ENCODE data around the gene RAMACL.

GRCh38 chr6:166625356-166625755 is 38.9 kb upstream of the RAMACL start:
- no peak for TF ChIP-seq CTCF (IDR thresholded peaks at IDR 0.05; ENCODE audit: insufficient read depth, low read depth, low read length)
- no peak for TF ChIP-seq EZH2 (IDR thresholded peaks at IDR 0.05; ENCODE audit: insufficient read depth, low read length)

Data from astrocyte (in vitro differentiated cells and primary cell).